HepG2 (cell line): ENCODE measurements around the gene FAM234B. TPM values are rescaled to one million over a fixed set of nuclear protein-coding genes. Genes with fewer than 3 reads are reported as not detected.

ENCODE experiments used
- DNMT1 ChIP-seq: sonication (generic); formaldehyde crosslinking; IDR thresholded peaks from 2 replicates; pipeline ENCODE4 v1.5.1; 2020; ENCODE audit warnings: mild to moderate bottlenecking, missing genetic modification reagents
- GFI1 ChIP-seq: sonication (generic); formaldehyde crosslinking; IDR thresholded peaks from 2 replicates; pipeline ENCODE4 v1.5.0; 2020; ENCODE audit warnings: missing genetic modification reagents, mild to moderate bottlenecking, borderline replicate concordance
- HOXA9 ChIP-seq: sonication (generic); formaldehyde crosslinking; IDR thresholded peaks from 2 replicates; pipeline ENCODE4 v1.8.1; 2022; ENCODE audit warnings: missing genetic modification reagents, mild to moderate bottlenecking, moderate library complexity, borderline replicate concordance
- ISL2 ChIP-seq: sonication (generic); formaldehyde crosslinking; IDR thresholded peaks from 2 replicates; pipeline ENCODE4 v1.5.0; 2020; ENCODE audit warnings: missing genetic modification reagents
- KDM1A ChIP-seq: IDR thresholded peaks from 2 replicates; pipeline ENCODE4 v1.6.1; 2016; ENCODE audit warnings: missing compliant biosample characterization
- KDM5A ChIP-seq: fragments of 200-600 bp; sonication (generic); IDR thresholded peaks from 2 replicates; pipeline ENCODE4 v1.7.0; 2018; ENCODE audit warnings: antibody characterized with exemption, mild to moderate bottlenecking, low read length, borderline replicate concordance
- NFKB2 ChIP-seq: sonication (generic); formaldehyde crosslinking; IDR thresholded peaks from 2 replicates; pipeline ENCODE4 v1.4.0; 2020; ENCODE audit warnings: missing genetic modification reagents, borderline replicate concordance
- POLR2A ChIP-seq, 2 experiments: IDR thresholded peaks; 2 replicates each; pipeline ENCODE4 v1.6.1; 2011; ENCODE audit warnings: low read depth in 2 of 2, low read length in 2 of 2, mild to moderate bottlenecking in 1 of 2, moderate library complexity in 1 of 2; ENCODE audit not compliant: insufficient read depth in 1 of 2
- RCOR2 ChIP-seq: IDR thresholded peaks from 2 replicates; pipeline ENCODE4 v1.6.1; 2016; ENCODE audit warnings: missing biosample characterization, missing genetic modification reagents
- RXRB ChIP-seq: IDR thresholded peaks from 2 replicates; pipeline ENCODE4 v1.6.1; 2016; ENCODE audit warnings: borderline replicate concordance, missing genetic modification reagents, missing compliant biosample characterization
- SMC3 ChIP-seq: IDR thresholded peaks from 2 replicates; pipeline ENCODE4 v1.6.1; 2011; ENCODE audit warnings: low read length, improper control_type of control experiment
- STAG1 ChIP-seq: sonication (generic); formaldehyde crosslinking; IDR thresholded peaks from 2 replicates; pipeline ENCODE4 v1.4.0; 2020; ENCODE audit warnings: missing genetic modification reagents
- ZBTB3 ChIP-seq: sonication (generic); formaldehyde crosslinking; IDR thresholded peaks from 2 replicates; pipeline ENCODE4 v1.4.0; 2020; ENCODE audit warnings: low read depth, mild to moderate bottlenecking, moderate library complexity, missing genetic modification reagents, borderline replicate concordance
- ZFP1 ChIP-seq: IDR thresholded peaks from 2 replicates; pipeline ENCODE4 v1.6.1; 2016
- ZNF3 ChIP-seq: IDR thresholded peaks from 2 replicates; pipeline ENCODE4 v1.7.0; 2017; ENCODE audit warnings: inconsistent platforms
- ZNF766 ChIP-seq: sonication (generic); formaldehyde crosslinking; IDR thresholded peaks from 2 replicates; pipeline ENCODE4 v1.5.0; 2020; ENCODE audit warnings: missing genetic modification reagents, borderline replicate concordance
- ZSCAN9 ChIP-seq: IDR thresholded peaks from 2 replicates; pipeline ENCODE4 v1.6.1; 2016; ENCODE audit warnings: borderline replicate concordance
- polyA plus RNA-seq, 8 experiments: library from polyadenylated mRNA; depleted of rRNA in 3 of 8; stranded (reverse) in 7 of 8; unstranded in 1 of 8; fragments of >200 nt; fragmentation: Illumina TruSeq in 4 of 8; extraction: Trizol in 4 of 8; gene quantifications; 2 replicates each; pipeline versions ENCODE4 v1.2.1 to v1.2.3, GENCODE V29; 2011 to 2016; ENCODE audit warnings: low read depth in 4 of 8, missing spikeins in 1 of 8, mixed read lengths in 1 of 8; ENCODE audit not compliant: insufficient read depth in 1 of 8
- total RNA-seq, 5 experiments: library from RNA; depleted of rRNA; stranded (reverse); fragments of >200 nt; fragmentation: Illumina TruSeq; extraction: Trizol; gene quantifications; 2 replicates each; pipeline ENCODE4 v1.2.3, GENCODE V29; 2016; ENCODE audit warnings: low read depth in 1 of 5
- TF ChIP-seq, protein P1 (sequence below): IDR thresholded peaks from 2 replicates; pipeline ENCODE4 v1.6.1; 2016; ENCODE audit warnings: low read depth
- TF ChIP-seq, protein P2 (sequence below): sonication (generic); formaldehyde crosslinking; IDR thresholded peaks from 2 replicates; pipeline ENCODE4 v1.4.0; 2020; ENCODE audit warnings: missing genetic modification reagents
- TF ChIP-seq, protein P3 (sequence below): sonication (generic); formaldehyde crosslinking; conservative IDR thresholded peaks from 2 replicates; pipeline ENCODE4 v1.8.0; 2022; ENCODE audit warnings: missing genetic modification reagents
- TF ChIP-seq, protein P4 (sequence below): sonication (generic); formaldehyde crosslinking; IDR thresholded peaks from 2 replicates; pipeline ENCODE4 v1.4.0; 2020; ENCODE audit warnings: missing genetic modification reagents

Gene FAM234B
- total and polyA plus RNA-seq, 2 of the 13 experiments (the other 11 are each of a cell fraction or from before 2014, with no cell fraction given): 7.8 to 13.8 TPM

DNA sequence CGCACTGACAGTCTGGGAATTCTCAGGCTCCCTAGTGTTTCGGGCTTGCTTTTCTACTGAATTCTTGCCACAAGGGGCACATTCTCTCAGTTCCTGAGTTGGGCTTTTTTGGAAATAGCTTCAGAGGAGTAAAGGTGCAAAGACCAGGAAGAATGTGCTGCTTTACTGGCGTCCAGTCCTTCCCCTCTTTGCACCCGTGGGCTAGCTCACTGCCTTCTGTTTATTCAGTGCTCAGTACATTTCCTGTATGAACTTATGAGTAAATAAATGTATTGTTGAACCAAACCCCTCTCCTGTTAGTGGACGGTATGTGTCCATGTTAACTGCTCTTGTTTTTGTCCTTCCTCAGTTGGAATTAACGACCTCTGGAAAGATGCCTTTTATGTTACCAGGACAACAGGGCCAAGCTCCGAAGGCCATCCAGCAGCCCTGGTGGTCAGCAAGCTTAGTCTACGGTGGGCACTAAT is 35.3 kb downstream of the FAM234B start (continued):
- TF ChIP-seq, protein P1, sequence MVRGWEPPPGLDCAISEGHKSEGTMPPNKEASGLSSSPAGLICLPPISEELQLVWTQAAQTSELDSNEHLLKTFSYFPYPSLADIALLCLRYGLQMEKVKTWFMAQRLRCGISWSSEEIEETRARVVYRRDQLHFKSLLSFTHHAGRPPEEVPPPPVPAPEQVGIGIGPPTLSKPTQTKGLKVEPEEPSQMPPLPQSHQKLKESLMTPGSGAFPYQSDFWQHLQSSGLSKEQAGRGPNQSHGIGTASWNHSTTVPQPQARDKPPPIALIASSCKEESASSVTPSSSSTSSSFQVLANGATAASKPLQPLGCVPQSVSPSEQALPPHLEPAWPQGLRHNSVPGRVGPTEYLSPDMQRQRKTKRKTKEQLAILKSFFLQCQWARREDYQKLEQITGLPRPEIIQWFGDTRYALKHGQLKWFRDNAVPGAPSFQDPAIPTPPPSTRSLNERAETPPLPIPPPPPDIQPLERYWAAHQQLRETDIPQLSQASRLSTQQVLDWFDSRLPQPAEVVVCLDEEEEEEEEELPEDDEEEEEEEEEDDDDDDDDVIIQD (CRISPR knock-in tag): peak; percentile 94
- TF ChIP-seq, protein P2, sequence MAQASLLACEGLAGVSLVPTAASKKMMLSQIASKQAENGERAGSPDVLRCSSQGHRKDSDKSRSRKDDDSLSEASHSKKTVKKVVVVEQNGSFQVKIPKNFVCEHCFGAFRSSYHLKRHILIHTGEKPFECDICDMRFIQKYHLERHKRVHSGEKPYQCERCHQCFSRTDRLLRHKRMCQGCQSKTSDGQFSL: no peak
- TF ChIP-seq POLR2A (IDR thresholded peaks at IDR 0.05; ENCODE audit: insufficient read depth in 1 of 2, low read depth in 2 of 2, low read length in 2 of 2): no peak
- TF ChIP-seq NFKB2 (CRISPR knock-in tag): no peak
- peak; percentile 23; the same call in 1 of the 2 replicates for TF ChIP-seq SMC3
- no peak; the same call in none of the 2 replicates for TF ChIP-seq ISL2 (CRISPR knock-in tag)
- TF ChIP-seq ZNF3 (CRISPR knock-in tag): no peak
- TF ChIP-seq, protein P3, sequence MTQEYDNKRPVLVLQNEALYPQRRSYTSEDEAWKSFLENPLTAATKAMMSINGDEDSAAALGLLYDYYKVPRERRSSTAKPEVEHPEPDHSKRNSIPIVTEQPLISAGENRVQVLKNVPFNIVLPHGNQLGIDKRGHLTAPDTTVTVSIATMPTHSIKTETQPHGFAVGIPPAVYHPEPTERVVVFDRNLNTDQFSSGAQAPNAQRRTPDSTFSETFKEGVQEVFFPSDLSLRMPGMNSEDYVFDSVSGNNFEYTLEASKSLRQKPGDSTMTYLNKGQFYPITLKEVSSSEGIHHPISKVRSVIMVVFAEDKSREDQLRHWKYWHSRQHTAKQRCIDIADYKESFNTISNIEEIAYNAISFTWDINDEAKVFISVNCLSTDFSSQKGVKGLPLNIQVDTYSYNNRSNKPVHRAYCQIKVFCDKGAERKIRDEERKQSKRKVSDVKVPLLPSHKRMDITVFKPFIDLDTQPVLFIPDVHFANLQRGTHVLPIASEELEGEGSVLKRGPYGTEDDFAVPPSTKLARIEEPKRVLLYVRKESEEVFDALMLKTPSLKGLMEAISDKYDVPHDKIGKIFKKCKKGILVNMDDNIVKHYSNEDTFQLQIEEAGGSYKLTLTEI (CRISPR knock-in tag): no peak
- TF ChIP-seq GFI1 (CRISPR knock-in tag): 0 out of 2 replicates have a peak, but pooled peaks have one; percentile 56
- TF ChIP-seq KDM1A (CRISPR knock-in tag): no peak
- no peak for TF ChIP-seq ZFP1 (CRISPR knock-in tag)
- TF ChIP-seq RCOR2 (CRISPR knock-in tag): peak; percentile 81
- TF ChIP-seq STAG1 (CRISPR knock-in tag): peak; percentile 38
- TF ChIP-seq ZNF766 (CRISPR knock-in tag): no peak
- TF ChIP-seq, protein P4, sequence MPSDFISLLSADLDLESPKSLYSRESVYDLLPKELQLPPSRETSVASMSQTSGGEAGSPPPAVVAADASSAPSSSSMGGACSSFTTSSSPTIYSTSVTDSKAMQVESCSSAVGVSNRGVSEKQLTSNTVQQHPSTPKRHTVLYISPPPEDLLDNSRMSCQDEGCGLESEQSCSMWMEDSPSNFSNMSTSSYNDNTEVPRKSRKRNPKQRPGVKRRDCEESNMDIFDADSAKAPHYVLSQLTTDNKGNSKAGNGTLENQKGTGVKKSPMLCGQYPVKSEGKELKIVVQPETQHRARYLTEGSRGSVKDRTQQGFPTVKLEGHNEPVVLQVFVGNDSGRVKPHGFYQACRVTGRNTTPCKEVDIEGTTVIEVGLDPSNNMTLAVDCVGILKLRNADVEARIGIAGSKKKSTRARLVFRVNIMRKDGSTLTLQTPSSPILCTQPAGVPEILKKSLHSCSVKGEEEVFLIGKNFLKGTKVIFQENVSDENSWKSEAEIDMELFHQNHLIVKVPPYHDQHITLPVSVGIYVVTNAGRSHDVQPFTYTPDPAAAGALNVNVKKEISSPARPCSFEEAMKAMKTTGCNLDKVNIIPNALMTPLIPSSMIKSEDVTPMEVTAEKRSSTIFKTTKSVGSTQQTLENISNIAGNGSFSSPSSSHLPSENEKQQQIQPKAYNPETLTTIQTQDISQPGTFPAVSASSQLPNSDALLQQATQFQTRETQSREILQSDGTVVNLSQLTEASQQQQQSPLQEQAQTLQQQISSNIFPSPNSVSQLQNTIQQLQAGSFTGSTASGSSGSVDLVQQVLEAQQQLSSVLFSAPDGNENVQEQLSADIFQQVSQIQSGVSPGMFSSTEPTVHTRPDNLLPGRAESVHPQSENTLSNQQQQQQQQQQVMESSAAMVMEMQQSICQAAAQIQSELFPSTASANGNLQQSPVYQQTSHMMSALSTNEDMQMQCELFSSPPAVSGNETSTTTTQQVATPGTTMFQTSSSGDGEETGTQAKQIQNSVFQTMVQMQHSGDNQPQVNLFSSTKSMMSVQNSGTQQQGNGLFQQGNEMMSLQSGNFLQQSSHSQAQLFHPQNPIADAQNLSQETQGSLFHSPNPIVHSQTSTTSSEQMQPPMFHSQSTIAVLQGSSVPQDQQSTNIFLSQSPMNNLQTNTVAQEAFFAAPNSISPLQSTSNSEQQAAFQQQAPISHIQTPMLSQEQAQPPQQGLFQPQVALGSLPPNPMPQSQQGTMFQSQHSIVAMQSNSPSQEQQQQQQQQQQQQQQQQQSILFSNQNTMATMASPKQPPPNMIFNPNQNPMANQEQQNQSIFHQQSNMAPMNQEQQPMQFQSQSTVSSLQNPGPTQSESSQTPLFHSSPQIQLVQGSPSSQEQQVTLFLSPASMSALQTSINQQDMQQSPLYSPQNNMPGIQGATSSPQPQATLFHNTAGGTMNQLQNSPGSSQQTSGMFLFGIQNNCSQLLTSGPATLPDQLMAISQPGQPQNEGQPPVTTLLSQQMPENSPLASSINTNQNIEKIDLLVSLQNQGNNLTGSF (CRISPR knock-in tag): no peak
- no peak for TF ChIP-seq ZBTB3 (CRISPR knock-in tag)
- peak; percentile 75; the same call in 1 of the 2 replicates for TF ChIP-seq ZSCAN9 (CRISPR knock-in tag)
- no peak for TF ChIP-seq HOXA9 (CRISPR knock-in tag)
- peak; percentile 77; the same call in 1 of the 2 replicates for TF ChIP-seq RXRB (CRISPR knock-in tag)
- TF ChIP-seq DNMT1: no peak
- no peak for TF ChIP-seq KDM5A
